ENCODE data around the gene RARS1. TPM values are rescaled to one million over a fixed set of nuclear protein-coding genes. Genes with fewer than 3 reads are reported as not detected.
A peak's percentile ranks its signal among the peaks of the same experiment; 100 is the strongest.
"Not testable (repeated sequence)": the region's sequence is repeated elsewhere in the genome, so short reads cannot be mapped to it uniquely, and the experiment has no call there.

RARS1 gene
- polyA plus RNA-seq, 3 donors, result 16.1 to 27.0 (median 23.2) TPM

GRCh38 chr5:168531987-168532864 is 46.0 kb downstream of the RARS1 start:
- intact Hi-C loops (cut with micrococcal nuclease), result no loop called here
- Histone ChIP-seq H3K9me3 (replicated peaks in 1 of 2; ENCODE audit: control insufficient read depth in 1 of 2, insufficient read depth in 1 of 2, low read length in 2 of 2) (peaks cover 11 to 19% of the 10 kb centered on the region in 2 donors), H4K20me1 (ENCODE audit: insufficient read depth, low read length) (no peaks in the 10 kb centered on the region), H2AFZ (ENCODE audit: insufficient read depth, low read depth, low read length, poor library complexity, severe bottlenecking) (no peak overlapping the region), H3K4me1 (ENCODE audit: control insufficient read depth in 1 of 2, insufficient read depth in 2 of 2, low read length in 2 of 2) (no peaks in the 10 kb centered on the region), H3K27ac (ENCODE audit: low read depth in 1 of 2, low read length in 2 of 2) (no peak overlapping the region), H3K36me3 (replicated peaks in 1 of 2; ENCODE audit: control insufficient read depth in 1 of 2, insufficient read depth in 2 of 2, low read length in 2 of 2) (no peaks in the 10 kb centered on the region), H3K79me2 (ENCODE audit: insufficient read depth, low read length) (no peaks in the 10 kb centered on the region), H3K4me3 (replicated peaks in 1 of 3; ENCODE audit: low read depth in 2 of 3, low read length in 3 of 3) (no peak overlapping the region), H3K4me2 (replicated peaks; ENCODE audit: extremely low read depth, low read length, poor library complexity, severe bottlenecking) (no peak overlapping the region), H3K27me3 (ENCODE audit: control insufficient read depth in 2 of 2, insufficient read depth in 2 of 2, low read length in 2 of 2) (peaks cover 31 to 40% of the 10 kb centered on the region in 2 donors), H3K9ac (ENCODE audit: insufficient read depth, low read length, poor library complexity, severe bottlenecking) (no peak overlapping the region)
- DNase-seq, result no peak
- H3K27ac Mint-ChIP-seq, result no peak overlapping the region
- peaks cover 7 to 21% (median 16%) of the 10 kb centered on the region in 7 donors for H3K9me3 Mint-ChIP-seq
- H3K4me1 Mint-ChIP-seq, result peaks cover 10% of the 10 kb centered on the region
- TF ChIP-seq CTCF (IDR thresholded peaks at IDR 0.05), result no peak
- H3K4me3 Mint-ChIP-seq, result peak overlapping the region in 1 of 2 donors; percentile 30
- H3K27me3 Mint-ChIP-seq (ENCODE audit: low read depth in 3 of 3), result peaks cover 39 to 50% (median 44%) of the 10 kb centered on the region in 3 donors
- peaks cover 0 to 14% of the 10 kb centered on the region in 2 donors for H3K36me3 Mint-ChIP-seq
- WGBS (ENCODE audit: insufficient coverage), result 88% methylated on average over 1 of the region's 6 CpGs

GRCh38 chr5:168534351-168534750 is 48.1 kb downstream of the RARS1 start:
- H2AFZ ChIP-seq (ENCODE audit: insufficient read depth, low read depth, low read length, poor library complexity, severe bottlenecking); H3K27ac ChIP-seq (ENCODE audit: low read depth in 1 of 2, low read length in 2 of 2); H3K4me3 Mint-ChIP-seq; H3K9ac ChIP-seq (ENCODE audit: insufficient read depth, low read length, poor library complexity, severe bottlenecking); H3K4me3 ChIP-seq (replicated peaks in 1 of 3; ENCODE audit: low read depth in 2 of 3, low read length in 3 of 3); H3K36me3 ChIP-seq (replicated peaks in 1 of 2; ENCODE audit: control insufficient read depth in 1 of 2, insufficient read depth in 2 of 2, low read length in 2 of 2); H4K20me1 ChIP-seq (ENCODE audit: insufficient read depth, low read length); intact Hi-C loops (cut with micrococcal nuclease); H3K79me2 ChIP-seq (ENCODE audit: insufficient read depth, low read length); H3K36me3 Mint-ChIP-seq; H3K27ac Mint-ChIP-seq; H3K4me2 ChIP-seq (replicated peaks; ENCODE audit: extremely low read depth, low read length, poor library complexity, severe bottlenecking); H3K4me1 Mint-ChIP-seq; H3K4me1 ChIP-seq (ENCODE audit: control insufficient read depth in 1 of 2, insufficient read depth in 2 of 2, low read length in 2 of 2); DNase-seq: not testable (repeated sequence)
- Mint-ChIP-seq H3K27me3 (ENCODE audit: low read depth in 3 of 3) (peaks cover 22 to 31% (median 29%) of the 10 kb centered on the region in 3 donors), H3K9me3 (peaks cover 5 to 12% (median 11%) of the 10 kb centered on the region in 7 donors)
- H3K9me3 ChIP-seq (replicated peaks in 1 of 2; ENCODE audit: control insufficient read depth in 1 of 2, insufficient read depth in 1 of 2, low read length in 2 of 2), result peaks cover 11% of the 10 kb centered on the region in 2 donors
- 90% methylated on average over 3 of the region's 7 CpGs for WGBS (ENCODE audit: insufficient coverage)
- peaks cover 21 to 26% of the 10 kb centered on the region in 2 donors for H3K27me3 ChIP-seq (ENCODE audit: control insufficient read depth in 2 of 2, insufficient read depth in 2 of 2, low read length in 2 of 2)

Data from CD14-positive monocyte (primary cell).